Measurements from ENCODE around the gene HCFC1.

- TF ChIP-seq CTCF (conservative IDR thresholded peaks at IDR 0.05; ENCODE audit: low read depth, low read length) (no peak), EZH2 (IDR thresholded peaks at IDR 0.05; ENCODE audit: borderline replicate concordance, low read depth, low read length, poor library complexity, severe bottlenecking) (no peak)
Observed at GRCh38 chrX:154010330-154011087, 38.9 kb upstream of the HCFC1 start.
